GM21723 (cell line): Measurements from ENCODE around the gene SRRT.

Experiments used
- ATAC-seq: cut with Tn5 transposase; IDR thresholded peaks from one replicate; pipeline ENCODE4 v1.9.1; 2021; ENCODE audit warnings: mild to moderate bottlenecking, moderate library complexity; ENCODE audit not compliant: unreplicated experiment

SRRT gene

GRCh38 chr7:100874577-100875355 is at the start of gene SRRT:
Gene SRRT, plus strand, starts transcription at chr7:100875103. Its CDS starts 488 bp downstream, at chr7:100875591.
- peak; percentile 85 for ATAC-seq

GRCh38 chr7:100825215-100825671 is 49.7 kb upstream of the SRRT start:
- ATAC-seq = no peak

- no peak for ATAC-seq
Measured at GRCh38 chr7:100825751-100826513, 49.0 kb upstream of the SRRT start.

GRCh38 chr7:100826514-100827329 is 48.2 kb upstream of the SRRT start:
- no peak for ATAC-seq

GRCh38 chr7:100827330-100828226 is 47.3 kb upstream of the SRRT start, which contains the start of gene EPHB4:
Gene EPHB4, minus strand, starts transcription at chr7:100827523. Its CDS starts 493 bp downstream, at chr7:100827030.
- ATAC-seq = no peak

GRCh38 chr7:100829150-100829716 is 45.7 kb upstream of the SRRT start:
- ATAC-seq = no peak

GRCh38 chr7:100830396-100830795 is 44.5 kb upstream of the SRRT start:
- no peak for ATAC-seq

- ATAC-seq = no peak
Measured at GRCh38 chr7:100832281-100832633, 42.6 kb upstream of the SRRT start.

- ATAC-seq = no peak
Measured at GRCh38 chr7:100835903-100836811, 38.7 kb upstream of the SRRT start.

GRCh38 chr7:100836812-100837098 is 38.1 kb upstream of the SRRT start:
- no peak for ATAC-seq

GRCh38 chr7:100837099-100837836 is 37.6 kb upstream of the SRRT start:
- peak; percentile 92 for ATAC-seq

- ATAC-seq = no peak
Measured at GRCh38 chr7:100839361-100839760, 35.5 kb upstream of the SRRT start.

- ATAC-seq = no peak
Measured at GRCh38 chr7:100840470-100841100, 34.3 kb upstream of the SRRT start.

GRCh38 chr7:100847360-100847759 is 27.5 kb upstream of the SRRT start:
- no peak for ATAC-seq

GRCh38 chr7:100852048-100852872 is 22.6 kb upstream of the SRRT start, which contains the start of gene SLC12A9:
Gene SLC12A9, plus strand, starts transcription at chr7:100852713. Its CDS starts 1,485 bp downstream, at chr7:100854198.
- peak; percentile 91 for ATAC-seq

- no peak for ATAC-seq
Measured at GRCh38 chr7:100854146-100854895, 20.6 kb upstream of the SRRT start.
